VCaP (cell line): ENCODE measurements around the gene ARHGAP22.

Source experiments
- H3K27ac ChIP-seq: fragments of 450-650 bp; 2 replicates; pipeline ENCODE4 v1.5.1; 2017
- CTCF ChIP-seq: fragments of 450-650 bp; conservative IDR thresholded peaks from 2 replicates; pipeline ENCODE4 v1.5.1; 2017; ENCODE audit warnings: mild to moderate bottlenecking, moderate library complexity

The ARHGAP22 gene

GRCh38 chr10:48480397-48481374, 124.2 kb downstream of the ARHGAP22 start:
- no peak for TF ChIP-seq CTCF
- no peak overlapping the region for H3K27ac ChIP-seq

GRCh38 chr10:48478980-48479811, 125.7 kb downstream of the ARHGAP22 start:
- no peak for TF ChIP-seq CTCF
- no peak overlapping the region for H3K27ac ChIP-seq

- H3K27ac ChIP-seq, result no peak overlapping the region
- TF ChIP-seq CTCF, result no peak
These were observed 126.4 kb downstream of the ARHGAP22 start for GRCh38 chr10:48478469-48478868.

DNA sequence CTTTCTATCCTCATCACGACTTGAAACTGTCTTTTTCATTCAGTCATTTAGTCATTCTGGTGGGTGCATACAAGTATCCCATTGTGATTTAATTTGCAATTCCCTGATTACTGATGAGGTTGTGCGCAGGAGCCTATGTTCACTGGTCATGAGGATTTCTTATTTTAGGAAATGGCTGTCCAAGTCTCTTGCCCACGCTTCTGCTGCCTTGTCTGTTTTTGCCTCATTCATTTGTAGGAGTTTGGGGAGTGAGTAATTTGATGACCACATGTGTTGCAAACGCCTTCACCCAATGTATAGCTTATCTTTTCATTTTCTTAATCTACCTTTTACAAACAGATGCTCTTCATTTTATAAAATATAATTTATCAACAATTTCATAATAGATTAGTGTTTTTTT, 127.3 kb downstream of the ARHGAP22 start:
- TF ChIP-seq CTCF, result no peak
- H3K27ac ChIP-seq, result no peak overlapping the region

DNA sequence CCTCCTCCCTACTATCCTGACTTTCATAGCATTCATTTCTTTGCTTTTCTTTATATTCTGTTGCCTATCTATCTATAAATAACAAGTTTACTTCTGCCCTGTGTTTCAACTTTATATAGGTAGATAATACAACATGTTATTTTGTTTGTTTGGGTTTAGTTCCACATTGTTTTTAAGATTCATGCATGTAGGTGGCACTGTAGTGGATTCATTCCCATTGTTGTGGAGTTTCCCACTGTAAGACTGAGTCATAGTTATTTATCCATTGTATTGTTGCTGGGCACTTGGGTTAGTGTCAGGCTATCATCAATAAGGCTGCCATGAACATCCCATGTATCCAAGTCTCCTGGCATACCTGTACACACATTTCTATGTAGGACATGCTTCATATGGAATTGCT, 127.7 kb downstream of the ARHGAP22 start:
- H3K27ac ChIP-seq, result no peak overlapping the region
- TF ChIP-seq CTCF, result no peak

DNA sequence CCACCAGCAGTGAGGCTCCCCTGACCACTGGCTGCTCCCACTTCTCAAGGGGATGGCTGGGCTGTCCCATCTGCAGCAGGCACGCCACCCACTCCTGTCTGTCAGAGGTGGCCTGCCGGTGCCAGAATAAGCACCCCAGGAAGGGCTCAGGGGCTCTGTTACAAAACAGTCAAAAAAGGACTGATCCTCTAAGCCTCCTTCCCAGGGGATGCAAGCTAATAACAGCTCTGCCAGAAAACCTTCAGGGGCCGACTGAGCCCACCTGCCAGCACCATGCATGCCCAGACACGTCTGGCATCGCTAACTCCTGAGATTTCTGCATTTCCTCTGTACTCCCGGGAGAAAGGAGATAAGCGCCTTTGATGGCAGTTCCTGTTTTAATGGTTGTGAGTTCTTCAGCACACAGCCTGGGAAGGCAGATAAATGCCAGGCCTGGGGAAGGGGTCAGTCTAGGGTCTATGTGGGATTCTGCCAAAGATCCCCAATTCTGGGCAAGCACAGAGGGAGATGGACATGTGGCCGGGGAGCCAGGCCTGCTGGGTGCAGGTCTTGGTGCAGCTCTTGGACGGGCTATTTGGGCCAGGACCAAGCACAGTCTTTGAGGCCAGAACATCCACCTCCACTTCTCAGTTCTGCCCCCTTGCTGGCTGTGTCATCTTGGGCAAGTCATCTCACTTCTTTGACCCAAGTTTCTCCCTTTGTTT, 128.4 kb downstream of the ARHGAP22 start:
- TF ChIP-seq CTCF, result no peak
- no peak overlapping the region for H3K27ac ChIP-seq

DNA sequence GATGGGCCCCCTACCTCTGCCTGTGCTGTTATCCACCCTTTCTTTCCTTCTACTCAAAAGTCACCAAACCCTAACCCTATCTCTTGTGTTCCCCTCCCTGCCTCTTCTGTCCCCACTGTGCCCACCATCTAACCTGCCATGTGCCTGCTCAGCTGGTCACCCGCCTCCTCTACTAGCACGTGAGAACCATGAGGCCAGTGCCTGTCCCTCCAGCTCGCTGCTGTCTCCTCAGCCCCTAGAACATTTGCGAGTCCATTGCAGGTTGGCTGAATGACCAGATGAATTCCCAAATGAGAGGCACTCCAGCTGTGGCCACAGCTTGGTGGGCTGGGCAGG, 129.0 kb downstream of the ARHGAP22 start:
- TF ChIP-seq CTCF, result no peak
- no peak overlapping the region for H3K27ac ChIP-seq
